Neural progenitor cell (in vitro differentiated cells): ENCODE measurements around the gene RER1.

Experiments
- EZH2 ChIP-seq: fragments of 200-600 bp; sonication (generic); IDR thresholded peaks from 2 replicates; pipeline ENCODE4 v1.6.1; 2017; ENCODE audit warnings: antibody characterized with exemption, mild to moderate bottlenecking, moderate library complexity
- TF ChIP-seq, protein P1 (sequence below): fragments of 200-600 bp; sonication (generic); IDR thresholded peaks from 2 replicates; pipeline ENCODE4 v1.5.1; 2017; ENCODE audit warnings: antibody characterized with exemption, mild to moderate bottlenecking

DNA sequence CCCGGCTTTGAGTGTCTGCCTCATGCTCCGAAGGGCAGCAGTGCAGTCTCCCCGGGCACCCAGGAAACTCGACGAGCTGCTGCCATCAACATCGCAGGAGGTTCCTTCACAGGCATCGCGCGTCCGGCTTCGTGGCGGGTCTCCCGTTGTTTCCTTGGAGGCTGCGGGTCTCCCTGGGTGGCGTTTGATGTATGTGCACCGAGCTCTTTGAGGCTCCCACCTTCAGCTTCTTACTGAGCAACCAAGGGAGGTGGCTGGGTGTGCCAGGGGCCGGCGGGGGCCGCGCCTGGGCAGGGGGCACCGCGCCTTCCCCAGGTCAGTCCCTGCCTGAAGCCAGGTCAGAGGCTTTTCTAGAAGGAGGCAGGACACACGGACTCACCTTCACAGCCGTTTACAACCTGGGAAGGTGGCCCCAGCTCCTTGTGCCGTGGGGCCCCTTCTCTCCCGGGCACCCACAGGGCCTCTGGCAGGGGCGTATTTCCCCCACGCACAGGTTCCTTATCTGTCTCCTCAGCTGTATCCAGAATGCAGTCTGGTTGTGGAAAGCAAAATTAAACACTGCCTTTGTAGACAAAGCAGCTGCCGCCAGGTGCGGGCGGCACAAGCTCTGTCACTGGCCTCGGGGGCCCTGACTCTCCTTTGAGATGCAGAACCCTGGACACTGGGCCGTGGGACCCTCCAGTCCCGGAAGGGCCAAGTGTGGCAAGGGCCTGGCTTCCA lies 42.5 kb downstream of the RER1 start:
- TF ChIP-seq, protein P1, sequence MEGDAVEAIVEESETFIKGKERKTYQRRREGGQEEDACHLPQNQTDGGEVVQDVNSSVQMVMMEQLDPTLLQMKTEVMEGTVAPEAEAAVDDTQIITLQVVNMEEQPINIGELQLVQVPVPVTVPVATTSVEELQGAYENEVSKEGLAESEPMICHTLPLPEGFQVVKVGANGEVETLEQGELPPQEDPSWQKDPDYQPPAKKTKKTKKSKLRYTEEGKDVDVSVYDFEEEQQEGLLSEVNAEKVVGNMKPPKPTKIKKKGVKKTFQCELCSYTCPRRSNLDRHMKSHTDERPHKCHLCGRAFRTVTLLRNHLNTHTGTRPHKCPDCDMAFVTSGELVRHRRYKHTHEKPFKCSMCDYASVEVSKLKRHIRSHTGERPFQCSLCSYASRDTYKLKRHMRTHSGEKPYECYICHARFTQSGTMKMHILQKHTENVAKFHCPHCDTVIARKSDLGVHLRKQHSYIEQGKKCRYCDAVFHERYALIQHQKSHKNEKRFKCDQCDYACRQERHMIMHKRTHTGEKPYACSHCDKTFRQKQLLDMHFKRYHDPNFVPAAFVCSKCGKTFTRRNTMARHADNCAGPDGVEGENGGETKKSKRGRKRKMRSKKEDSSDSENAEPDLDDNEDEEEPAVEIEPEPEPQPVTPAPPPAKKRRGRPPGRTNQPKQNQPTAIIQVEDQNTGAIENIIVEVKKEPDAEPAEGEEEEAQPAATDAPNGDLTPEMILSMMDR, result no peak
- TF ChIP-seq EZH2, result no peak
